Measurements from ENCODE around the gene TCF7L2.

Gene TCF7L2

GRCh38 chr10:113096128-113096996 is 146.3 kb downstream of the TCF7L2 start:
- Histone ChIP-seq H3K27me3 (ENCODE audit: low read depth, low read length) (no peaks in the 10 kb centered on the region), H3K4me1 (ENCODE audit: low read length) (peaks cover 7% of the 10 kb centered on the region), H3K4me2 (ENCODE audit: low read length) (no peak overlapping the region), H3K79me2 (ENCODE audit: low read length) (no peaks in the 10 kb centered on the region), H2AFZ (ENCODE audit: low read depth, low read length) (no peak overlapping the region), H3K27ac (ENCODE audit: low read length) (no peak overlapping the region), H4K20me1 (ENCODE audit: insufficient read depth, low read length) (no peaks in the 10 kb centered on the region), H3K36me3 (replicated peaks; ENCODE audit: low read depth, low read length) (no peaks in the 10 kb centered on the region), H3K9ac (ENCODE audit: low read length) (no peak overlapping the region), H3K4me3 (ENCODE audit: low read length) (no peak overlapping the region), H3K9me3 (ENCODE audit: insufficient read depth, low read length) (no peaks in the 10 kb centered on the region)
- TF ChIP-seq CTCF (IDR thresholded peaks at IDR 0.05; ENCODE audit: low read depth, low read length), result no peak
- no peak for TF ChIP-seq EZH2phosphoT487 (IDR thresholded peaks at IDR 0.05; ENCODE audit: low read depth)

- Histone ChIP-seq H2AFZ (ENCODE audit: low read depth, low read length) (no peak overlapping the region), H3K4me1 (ENCODE audit: low read length) (peaks cover 7% of the 10 kb centered on the region), H3K79me2 (ENCODE audit: low read length) (no peaks in the 10 kb centered on the region), H3K4me2 (ENCODE audit: low read length) (no peak overlapping the region), H3K4me3 (ENCODE audit: low read length) (no peak overlapping the region), H4K20me1 (ENCODE audit: insufficient read depth, low read length) (no peaks in the 10 kb centered on the region), H3K36me3 (replicated peaks; ENCODE audit: low read depth, low read length) (no peaks in the 10 kb centered on the region), H3K27ac (ENCODE audit: low read length) (no peak overlapping the region), H3K9me3 (ENCODE audit: insufficient read depth, low read length) (no peaks in the 10 kb centered on the region), H3K27me3 (ENCODE audit: low read depth, low read length) (no peaks in the 10 kb centered on the region), H3K9ac (ENCODE audit: low read length) (no peak overlapping the region)
- TF ChIP-seq CTCF (IDR thresholded peaks at IDR 0.05; ENCODE audit: low read depth, low read length) (no peak), EZH2phosphoT487 (IDR thresholded peaks at IDR 0.05; ENCODE audit: low read depth) (no peak)
Measured at GRCh38 chr10:113097036-113097435, 147.0 kb downstream of the TCF7L2 start.

DNA sequence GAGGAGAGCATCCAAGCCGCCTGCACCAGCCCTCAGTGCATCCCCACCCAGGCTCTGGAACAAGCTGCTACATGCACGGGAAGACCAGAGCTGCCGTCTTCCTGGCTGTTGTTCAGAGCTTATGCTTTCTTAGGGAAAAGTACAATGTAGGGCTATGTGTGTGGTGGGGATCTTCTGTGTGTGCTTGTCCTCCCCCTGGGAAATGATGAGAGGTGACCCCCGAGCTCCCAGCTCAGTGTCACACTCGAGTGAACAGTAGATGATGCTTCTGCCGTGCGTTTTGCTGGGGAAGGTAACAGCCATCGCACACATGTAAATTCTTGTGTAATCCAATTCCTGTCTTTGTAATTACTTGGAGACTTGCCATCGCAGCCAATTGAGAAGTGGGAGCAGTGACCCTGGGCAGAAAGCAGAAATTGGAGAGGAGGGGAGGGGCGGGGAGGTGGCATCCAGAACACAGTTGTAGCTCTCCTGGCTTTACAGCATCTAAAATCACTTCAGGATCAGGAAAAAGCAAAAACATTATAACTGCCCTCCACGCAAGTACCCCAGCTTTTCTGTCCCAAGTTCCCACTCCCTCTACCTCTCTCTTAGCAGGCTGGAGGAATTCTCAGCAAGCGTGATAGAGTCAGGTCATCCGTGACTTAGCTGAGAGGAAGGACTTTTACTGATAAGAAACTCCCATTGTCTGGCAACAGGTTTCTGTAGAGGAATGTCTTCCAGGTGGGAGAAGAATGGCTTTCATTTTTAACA is 149.6 kb downstream of the TCF7L2 start:
- Histone ChIP-seq H3K9me3 (ENCODE audit: insufficient read depth, low read length) (no peaks in the 10 kb centered on the region), H3K4me2 (ENCODE audit: low read length) (no peak overlapping the region), H3K9ac (ENCODE audit: low read length) (no peak overlapping the region), H3K4me3 (ENCODE audit: low read length) (no peak overlapping the region), H4K20me1 (ENCODE audit: insufficient read depth, low read length) (no peaks in the 10 kb centered on the region), H3K4me1 (ENCODE audit: low read length) (no peaks in the 10 kb centered on the region), H3K79me2 (ENCODE audit: low read length) (no peaks in the 10 kb centered on the region), H3K36me3 (replicated peaks; ENCODE audit: low read depth, low read length) (no peaks in the 10 kb centered on the region), H3K27me3 (ENCODE audit: low read depth, low read length) (peaks cover 3% of the 10 kb centered on the region; the same call in 1 of the 2 replicates), H2AFZ (ENCODE audit: low read depth, low read length) (no peak overlapping the region), H3K27ac (ENCODE audit: low read length) (no peak overlapping the region)
- TF ChIP-seq EZH2phosphoT487 (IDR thresholded peaks at IDR 0.05; ENCODE audit: low read depth), result no peak
- no peak for TF ChIP-seq CTCF (IDR thresholded peaks at IDR 0.05; ENCODE audit: low read depth, low read length)

- H3K9me3 ChIP-seq (ENCODE audit: insufficient read depth, low read length), result no peaks in the 10 kb centered on the region
- no peaks in the 10 kb centered on the region for H3K36me3 ChIP-seq (replicated peaks; ENCODE audit: low read depth, low read length)
- no peak overlapping the region for H3K9ac ChIP-seq (ENCODE audit: low read length)
- H3K4me3 ChIP-seq (ENCODE audit: low read length), result no peak overlapping the region
- no peak overlapping the region for H2AFZ ChIP-seq (ENCODE audit: low read depth, low read length)
- H3K27me3 ChIP-seq (ENCODE audit: low read depth, low read length), result peaks cover 3% of the 10 kb centered on the region; the same call in 1 of the 2 replicates
- H3K4me2 ChIP-seq (ENCODE audit: low read length), result no peak overlapping the region
- no peaks in the 10 kb centered on the region for H4K20me1 ChIP-seq (ENCODE audit: insufficient read depth, low read length)
- no peak overlapping the region for H3K27ac ChIP-seq (ENCODE audit: low read length)
- no peaks in the 10 kb centered on the region for H3K79me2 ChIP-seq (ENCODE audit: low read length)
- TF ChIP-seq EZH2phosphoT487 (IDR thresholded peaks at IDR 0.05; ENCODE audit: low read depth) (no peak), CTCF (IDR thresholded peaks at IDR 0.05; ENCODE audit: low read depth, low read length) (no peak)
- no peaks in the 10 kb centered on the region for H3K4me1 ChIP-seq (ENCODE audit: low read length)
Measured at GRCh38 chr10:113100281-113100680, 150.2 kb downstream of the TCF7L2 start.

Data from OCI-LY3 (cell line).